ENCODE data around the gene PDCL3.

Gene PDCL3

GRCh38 chr2:100562613-100563406 is at the start of gene PDCL3:
PDCL3 (plus strand) TSS chr2:100562993; CDS start chr2:100563068, 75 bp downstream.
- peak within 1 kb of the TSS; percentile 66 to 87 (median 78) for H3K4me3 ChIP-seq
- H3K27ac ChIP-seq = peak within 1 kb of the TSS; percentile 50 to 99 (median 94)

GRCh38 chr2:100513650-100514049 is 49.1 kb upstream of the PDCL3 start:
- Histone ChIP-seq H3K4me3 (no peak overlapping the region), H3K27ac (no peak overlapping the region)

DNA sequence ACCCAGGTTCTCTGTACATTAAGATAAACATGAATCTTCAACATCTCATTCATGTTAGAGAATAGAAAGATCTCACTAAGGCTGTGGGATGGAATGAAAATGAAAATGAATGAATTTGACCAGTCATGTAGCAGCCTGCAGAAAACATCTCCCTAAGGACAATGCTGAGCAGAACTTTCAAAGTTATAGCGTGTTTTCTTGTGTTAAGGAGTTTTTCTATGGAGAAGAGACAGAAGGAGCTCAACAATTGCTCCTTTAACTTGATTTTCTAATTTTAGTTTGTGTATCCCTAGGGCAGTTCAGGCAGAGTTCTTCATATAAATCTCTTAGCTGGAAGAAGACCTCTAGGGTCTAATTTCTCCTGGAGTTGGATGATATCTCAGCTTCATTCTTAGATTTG is 45.2 kb upstream of the PDCL3 start:
- no peak overlapping the region for H3K4me3 ChIP-seq
- no peak overlapping the region for H3K27ac ChIP-seq

- H3K27ac ChIP-seq = no peak overlapping the region
Observed at GRCh38 chr2:100518801-100519200, 44.0 kb upstream of the PDCL3 start.

GRCh38 chr2:100520224-100520623 is 42.6 kb upstream of the PDCL3 start:
- Histone ChIP-seq H3K4me3 (no peak overlapping the region), H3K27ac (no peak overlapping the region)

More at GRCh38 chr2:100518801-100519200, 44.0 kb upstream of the PDCL3 start:
- H3K4me3 ChIP-seq = no peak overlapping the region

GRCh38 chr2:100522430-100522829 is 40.4 kb upstream of the PDCL3 start:
- Histone ChIP-seq H3K4me3 (no peak overlapping the region), H3K27ac (no peak overlapping the region)

DNA sequence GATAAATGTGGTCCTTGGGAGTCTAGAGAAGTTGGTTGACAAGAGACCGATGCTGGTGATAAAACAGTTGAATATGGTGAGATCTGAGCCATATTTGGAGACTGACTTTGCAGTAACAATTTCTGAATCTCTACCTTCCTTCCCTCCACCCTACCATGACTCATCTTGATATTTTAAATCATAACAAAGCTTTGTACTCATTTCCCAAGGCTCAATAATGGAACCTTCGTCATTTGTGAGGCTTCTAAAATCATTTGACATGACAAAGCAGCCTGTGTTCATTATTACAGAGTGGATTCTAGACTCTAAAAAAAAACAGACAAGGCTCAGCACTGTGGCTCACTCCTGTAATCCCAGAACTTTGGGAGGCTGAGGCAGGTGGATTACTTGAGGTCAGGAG is 38.5 kb upstream of the PDCL3 start:
- H3K27ac ChIP-seq = no peak overlapping the region
- H3K4me3 ChIP-seq = no peak overlapping the region

GRCh38 chr2:100526868-100527267 is 35.9 kb upstream of the PDCL3 start:
- no peak overlapping the region for H3K4me3 ChIP-seq
- no peak overlapping the region for H3K27ac ChIP-seq

DNA sequence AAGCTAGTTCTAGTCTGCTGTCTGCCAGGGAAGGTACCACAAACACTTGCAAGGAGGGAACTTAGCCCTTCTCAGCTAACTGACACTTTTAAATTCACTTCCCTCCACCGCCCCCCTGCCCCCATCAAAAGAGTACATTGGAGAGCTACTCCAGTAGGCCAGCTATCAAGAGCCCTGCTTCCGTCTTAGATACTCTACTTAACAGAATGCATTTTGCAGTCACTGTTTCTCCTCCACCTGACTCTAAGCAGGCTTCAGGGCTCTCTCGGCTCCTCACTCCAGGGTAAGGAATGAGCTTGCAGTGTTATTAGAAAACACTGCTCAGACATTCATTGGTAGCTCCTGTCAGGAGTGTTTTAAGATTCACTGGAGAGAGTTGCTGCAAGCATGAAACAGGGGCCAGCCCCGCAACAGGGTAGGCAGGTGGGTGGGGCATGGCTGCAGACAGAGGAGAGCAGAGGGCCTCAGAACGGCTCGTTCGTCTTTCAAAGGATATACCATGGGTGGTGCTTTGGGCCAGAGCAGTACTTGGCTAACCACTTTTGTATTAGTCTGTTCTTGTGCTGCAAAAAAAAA is 35.3 kb upstream of the PDCL3 start:
- H3K27ac ChIP-seq = no peak overlapping the region
- no peak overlapping the region for H3K4me3 ChIP-seq

DNA sequence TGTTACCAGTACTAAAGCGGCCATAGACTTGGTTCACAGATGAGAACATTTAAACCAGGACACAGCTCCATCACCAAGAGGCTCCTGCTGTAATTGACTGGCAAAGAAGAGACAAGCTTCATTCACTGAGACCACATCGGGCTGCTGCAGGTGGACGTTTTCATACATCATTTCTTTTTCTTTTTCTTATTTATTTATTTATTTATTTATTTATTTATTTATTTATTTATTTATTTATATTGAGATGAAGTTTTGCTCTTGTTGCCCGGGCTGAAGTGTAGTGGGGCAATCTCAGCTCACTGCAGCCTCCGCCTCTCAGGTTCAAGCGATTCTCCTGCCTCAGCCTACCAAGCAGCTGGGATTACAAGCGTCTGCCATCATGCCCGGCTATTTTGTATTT is 33.6 kb upstream of the PDCL3 start:
- Histone ChIP-seq H3K27ac (no peak overlapping the region), H3K4me3 (no peak overlapping the region)

GRCh38 chr2:100529900-100530299 is 32.9 kb upstream of the PDCL3 start:
- Histone ChIP-seq H3K4me3 (no peak overlapping the region), H3K27ac (no peak overlapping the region)

GRCh38 chr2:100535855-100536254 is 26.9 kb upstream of the PDCL3 start:
- Histone ChIP-seq H3K27ac (no peak overlapping the region), H3K4me3 (no peak overlapping the region)

DNA sequence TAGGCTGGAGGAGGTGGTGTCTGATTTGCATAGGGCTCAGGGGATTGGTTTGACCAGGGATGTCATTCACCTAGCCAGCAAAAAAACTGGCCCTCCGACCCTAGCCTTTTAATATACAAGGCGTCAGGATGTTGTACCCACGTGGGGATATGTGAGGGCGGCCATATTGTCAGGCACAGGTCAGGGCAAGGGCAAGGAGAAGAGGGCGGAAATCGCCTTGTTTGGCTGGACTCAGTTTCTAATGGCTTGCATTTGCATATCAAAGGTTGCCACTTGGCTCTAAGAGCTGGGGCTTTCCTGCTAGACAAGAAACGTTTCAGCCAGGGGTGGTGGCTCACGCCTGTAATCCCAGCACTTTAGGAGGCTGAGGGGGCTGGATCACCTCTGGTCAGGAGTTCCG is 24.9 kb upstream of the PDCL3 start:
- Histone ChIP-seq H3K4me3 (no peak overlapping the region), H3K27ac (no peak overlapping the region)

DNA sequence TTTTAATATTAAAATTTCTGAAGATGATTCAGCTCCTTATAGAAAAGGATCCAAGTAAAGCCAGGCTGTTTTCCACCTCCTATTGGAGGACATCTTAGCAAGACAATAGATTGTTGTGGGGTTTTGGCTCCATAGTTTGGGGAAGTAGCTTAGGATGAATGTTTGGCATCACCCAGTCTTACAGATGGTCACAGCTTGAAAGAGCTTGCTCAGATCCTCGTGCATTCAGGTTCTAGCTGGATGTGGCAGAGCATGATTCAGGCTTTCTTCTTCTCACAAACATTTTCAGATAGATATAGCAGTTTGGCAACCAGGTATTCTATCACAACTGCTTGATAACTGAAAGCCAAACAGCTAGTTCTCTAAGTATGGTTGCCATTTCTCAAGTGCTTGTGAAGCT is 23.6 kb upstream of the PDCL3 start:
- Histone ChIP-seq H3K27ac (no peak overlapping the region), H3K4me3 (no peak overlapping the region)

DNA sequence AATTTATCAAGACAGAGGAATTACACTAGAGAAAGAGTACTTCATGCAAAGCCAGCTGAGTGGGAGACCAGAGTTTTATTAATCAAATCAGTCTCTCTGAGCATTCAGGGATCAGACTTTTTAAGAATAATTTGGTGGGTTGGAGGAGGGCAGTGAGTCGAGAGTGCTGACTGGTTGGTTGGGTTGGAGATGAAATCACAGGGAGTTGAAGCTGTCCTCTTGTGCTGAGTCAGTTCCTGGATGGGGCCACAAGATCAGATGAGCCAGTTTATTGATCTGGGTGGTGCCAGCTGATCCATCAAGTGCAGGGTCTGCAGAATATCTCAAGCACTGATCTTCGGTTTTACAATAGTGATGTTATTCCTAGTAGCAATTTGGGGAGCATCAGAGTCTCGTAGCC is 21.4 kb upstream of the PDCL3 start:
- no peak overlapping the region for H3K27ac ChIP-seq
- no peak overlapping the region for H3K4me3 ChIP-seq

- Histone ChIP-seq H3K4me3 (no peak overlapping the region), H3K27ac (no peak overlapping the region)
Observed at GRCh38 chr2:100542418-100542817, 20.4 kb upstream of the PDCL3 start.

DNA sequence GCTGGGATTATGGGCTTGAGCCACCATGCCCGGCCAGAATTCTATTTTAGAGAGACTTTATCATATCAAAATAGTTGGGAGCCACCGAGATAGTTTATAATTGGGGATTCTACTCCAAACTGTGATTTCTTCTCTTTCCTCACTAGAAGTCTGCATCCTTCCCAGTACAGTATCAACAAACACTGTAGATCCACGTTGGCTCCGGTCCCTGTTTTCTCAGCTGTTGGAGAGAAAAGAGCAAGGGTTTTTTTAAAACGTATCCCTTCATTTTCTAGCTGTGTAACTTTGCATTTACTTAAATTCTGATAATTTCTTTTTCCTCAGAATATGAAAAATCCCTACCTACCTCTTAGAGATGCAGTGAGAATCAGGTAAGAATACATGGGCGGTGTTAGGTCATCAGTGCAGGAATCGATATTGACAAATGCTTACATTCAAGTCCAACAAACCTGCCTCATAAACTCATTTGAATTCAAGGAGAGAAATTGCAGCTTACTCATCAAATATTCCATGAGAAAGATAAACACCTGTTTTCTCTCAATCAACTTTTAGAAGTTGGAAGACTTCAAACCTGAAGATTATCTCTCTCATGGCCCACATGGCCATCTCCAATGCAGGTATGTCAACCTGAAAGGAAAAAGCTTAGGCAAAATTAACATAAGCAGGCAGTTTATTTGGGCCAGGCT is 17.7 kb upstream of the PDCL3 start:
- no peak overlapping the region for H3K4me3 ChIP-seq
- no peak overlapping the region for H3K27ac ChIP-seq

DNA sequence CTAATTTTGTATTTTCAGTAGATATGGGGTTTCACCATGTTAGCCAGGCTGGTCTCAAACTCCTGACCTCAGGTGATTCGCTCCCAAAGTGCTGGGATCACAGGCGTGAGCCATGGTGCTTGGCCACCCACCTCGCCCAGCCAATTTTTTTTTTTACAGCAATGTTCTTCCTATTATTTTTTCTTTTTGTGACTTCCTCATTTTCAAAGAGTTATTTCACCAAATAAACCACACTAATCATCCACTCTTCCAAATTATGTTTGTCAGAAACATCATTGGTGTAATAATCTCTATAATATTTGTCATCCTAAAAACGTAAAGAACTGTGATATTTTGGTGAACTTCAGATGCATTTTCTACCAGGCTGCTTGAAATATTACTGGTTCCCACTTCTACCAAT is 16.3 kb upstream of the PDCL3 start:
- Histone ChIP-seq H3K4me3 (no peak overlapping the region), H3K27ac (no peak overlapping the region)

DNA sequence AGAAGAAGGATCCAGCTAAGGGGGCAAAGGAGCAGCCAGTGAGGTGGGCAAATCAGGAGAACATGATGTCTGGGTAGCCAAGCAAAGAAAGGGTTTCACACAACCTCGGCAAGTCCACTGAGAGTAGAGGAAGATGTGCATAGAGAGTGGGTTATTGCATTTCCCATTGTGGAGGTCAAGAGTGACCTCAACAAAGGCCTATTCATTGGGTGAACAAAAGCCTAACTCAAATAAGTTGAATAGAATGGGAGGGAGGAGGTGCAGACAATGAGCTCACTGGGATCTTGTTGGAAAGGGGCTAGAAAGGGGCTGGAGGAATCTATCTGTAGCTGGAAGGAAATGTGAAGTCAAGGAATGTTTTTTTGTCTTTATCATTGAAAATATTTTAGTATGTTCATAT is 14.0 kb upstream of the PDCL3 start:
- Histone ChIP-seq H3K27ac (no peak overlapping the region), H3K4me3 (no peak overlapping the region)

GRCh38 chr2:100551303-100551702 is 11.5 kb upstream of the PDCL3 start:
- Histone ChIP-seq H3K27ac (no peak overlapping the region), H3K4me3 (no peak overlapping the region)

DNA sequence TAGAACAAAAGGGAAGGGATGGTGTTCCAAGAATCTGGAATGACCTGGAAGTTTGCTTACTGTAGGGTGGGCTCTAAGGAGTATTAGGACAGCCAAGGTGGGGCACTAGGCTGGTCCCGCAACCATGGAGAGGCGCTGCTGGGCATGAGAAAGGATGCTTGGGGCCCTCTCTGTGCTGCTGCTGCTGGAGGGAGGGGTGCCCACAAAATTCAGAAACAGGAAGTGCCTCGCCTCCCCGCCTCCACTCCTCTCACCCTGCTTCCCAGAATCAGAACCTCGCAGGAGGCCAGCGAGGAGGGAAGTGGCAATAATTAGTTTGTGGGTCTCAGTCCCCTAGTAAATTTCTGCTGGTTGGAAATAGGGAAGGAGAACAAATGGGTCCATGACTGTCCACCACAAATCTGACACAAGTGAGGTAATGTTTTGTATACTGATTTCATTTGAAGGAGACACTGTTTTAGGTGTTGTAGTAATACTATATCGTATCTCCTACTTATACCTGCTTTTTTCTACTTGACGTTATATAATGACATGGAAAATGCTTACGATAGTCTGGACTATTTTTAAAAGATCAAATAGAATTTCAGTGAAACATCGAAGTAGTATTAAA is 7.9 kb upstream of the PDCL3 start:
- Histone ChIP-seq H3K4me3 (no peak overlapping the region), H3K27ac (peak overlapping the region in 3 of 21 experiments; percentile 11 to 62 (median 17))
